Measurements from ENCODE around the gene NAPG. TPM values are rescaled to one million over a fixed set of nuclear protein-coding genes. Genes with fewer than 3 reads are reported as not detected.
A peak's percentile ranks its signal among the peaks of the same experiment; 100 is the strongest.

The NAPG gene
- total and polyA plus RNA-seq, 2 donors (not counting 3 experiments of a cell fraction or from before 2014, with no cell fraction given): 10.8 to 34.1 TPM

- DNase-seq (ENCODE audit: low read depth, low spot score) (peak; percentile 86), FAIRE-seq (peak; percentile 94)
- Histone ChIP-seq H3K27me3 (ENCODE audit: control insufficient read depth in 2 of 2, insufficient read depth in 2 of 2, low read length in 2 of 2) (peaks cover 32 to 49% of the 10 kb centered on the region in 2 experiments), H3K79me2 (ENCODE audit: control insufficient read depth, insufficient read depth, low read length) (no peaks in the 10 kb centered on the region), H3K4me1 (ENCODE audit: control insufficient read depth, extremely low read depth, insufficient read depth, low read length) (no peaks in the 10 kb centered on the region), H3K9ac (replicated peaks; ENCODE audit: extremely low read depth, insufficient read depth, low read length) (no peak overlapping the region), H3K27ac (ENCODE audit: insufficient read depth, low read depth, low read length) (no peak overlapping the region), H3K4me2 (ENCODE audit: insufficient read depth, low read length) (no peak overlapping the region), H3K9me1 (replicated peaks; ENCODE audit: control insufficient read depth, extremely low read depth, insufficient read depth, low read length) (no peaks in the 10 kb centered on the region), H3K9me3 (replicated peaks; ENCODE audit: control insufficient read depth, insufficient read depth, low read length) (no peaks in the 10 kb centered on the region), H3K36me3 (ENCODE audit: control insufficient read depth in 2 of 2, extremely low read depth in 1 of 2, insufficient read depth in 2 of 2, low read length in 2 of 2) (no peaks in the 10 kb centered on the region), H4K20me1 (replicated peaks; ENCODE audit: control insufficient read depth, extremely low read depth, insufficient read depth, low read length) (no peaks in the 10 kb centered on the region), H3K4me3 (replicated peaks in 1 of 3; ENCODE audit: insufficient read depth in 1 of 3, low read depth in 1 of 3, low read length in 3 of 3) (no peak overlapping the region), H2AFZ (ENCODE audit: low read depth, low read length) (peak overlapping the region; percentile 52)
- TF ChIP-seq POLR2A (IDR thresholded peaks at IDR 0.05; ENCODE audit: low read depth, low read length) (no peak), MAX (IDR thresholded peaks at IDR 0.05; ENCODE audit: insufficient read depth, insufficient read length) (peak; percentile 83), CTCF (IDR thresholded peaks at IDR 0.05; ENCODE audit: extremely low read depth in 1 of 2, insufficient read depth in 1 of 2, low read depth in 1 of 2, low read length in 2 of 2) (peak; percentile 72 to 81)
- no TSS peak for BruUV-seq (replicated peaks)
- intact Hi-C loops (cut with micrococcal nuclease) (loop anchor here (1.0 to 10.0 kb wide), 5 partner anchors 245 to 905 kb away; partner anchors contain the start of gene PPP4R1), dilution Hi-C loops (cut with MboI; ENCODE audit: extremely low pct_ligation_motif_present, low sequenced_read_pairs) (loop anchor here (25.0 kb wide), 1 partner anchor 533 kb away; no protein-coding TSS in a partner anchor)
- ChIA-PET POLR2A (no interaction called here), CTCF (interaction anchor here (0.8 to 6.1 kb wide), 16 partner anchors 13 to 555 kb away, joined by 3 to 186 read pairs (median 4); no protein-coding TSS in a partner anchor)
Measured at GRCh38 chr18:10519999-10520935, 5.6 kb upstream of the NAPG start.
